Stimulated activated CD8-positive, alpha-beta memory T cell treated with anti-CD3 and anti-CD28 coated beads, Interleukin-12 subunit alpha, Interleukin-12 subunit beta, amount 100 ng/mL, for 24 hours (primary cell): Measurements from ENCODE around the gene TSPAN5.
"Not testable (repeated sequence)": the region's sequence is repeated elsewhere in the genome, so short reads cannot be mapped to it uniquely, and the experiment has no call there.

ENCODE experiments used
- DNase-seq: peaks from one replicate; pipeline ENCODE4 v3.0.0-alpha.2; 2020; ENCODE audit errors: extremely low read depth

Gene TSPAN5

GRCh38 chr4:98461121-98461865, 197.1 kb downstream of the TSPAN5 start:
- DNase-seq, result not testable (repeated sequence)

- not testable (repeated sequence) for DNase-seq
These were observed 201.0 kb downstream of the TSPAN5 start for GRCh38 chr4:98457422-98457821.

DNA sequence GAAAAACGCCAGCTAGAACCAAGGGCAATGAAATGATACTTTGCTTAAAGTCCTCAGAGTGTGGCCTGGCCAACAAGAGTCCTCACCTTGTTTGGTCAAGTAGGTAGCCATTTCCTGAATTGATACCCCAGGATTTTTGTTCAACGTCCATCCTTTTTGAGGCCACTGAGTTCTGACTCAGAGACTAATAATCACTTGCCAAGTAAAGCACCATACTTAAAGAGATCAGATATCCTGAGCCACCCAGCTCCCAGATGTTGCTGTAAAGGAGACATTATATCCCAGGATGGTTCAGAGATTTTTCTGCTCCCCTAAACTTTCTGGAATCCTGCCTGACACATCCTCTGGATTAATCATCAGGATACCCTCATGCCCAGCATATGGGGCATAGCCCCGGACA, 206.3 kb downstream of the TSPAN5 start:
- DNase-seq, result no peak

GRCh38 chr4:98448908-98449307, 209.5 kb downstream of the TSPAN5 start:
- DNase-seq, result no peak

GRCh38 chr4:98447648-98448047, 210.8 kb downstream of the TSPAN5 start:
- DNase-seq, result no peak

- DNase-seq, result peak; percentile 22
These were observed 211.7 kb downstream of the TSPAN5 start for GRCh38 chr4:98446499-98447375.

DNA sequence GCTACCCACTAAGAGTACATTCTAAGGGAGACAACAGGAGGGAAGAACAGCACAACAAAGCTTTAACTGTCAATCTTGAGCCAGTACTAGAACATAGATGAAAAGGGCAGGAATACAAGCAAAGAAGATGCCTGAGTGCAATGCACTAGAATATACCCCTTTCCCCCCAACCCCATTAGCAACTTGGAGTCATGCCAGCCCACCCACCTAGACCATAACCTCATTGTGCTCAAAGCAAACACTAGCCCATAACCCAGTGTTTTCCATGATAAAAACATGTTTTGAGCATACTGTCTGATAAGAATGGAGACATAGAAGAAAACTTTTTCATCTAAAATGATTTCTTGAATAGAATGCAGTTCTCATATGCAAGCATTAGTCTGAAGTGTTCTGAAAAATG, 214.0 kb downstream of the TSPAN5 start:
- no peak for DNase-seq

GRCh38 chr4:98434816-98435215, 223.6 kb downstream of the TSPAN5 start:
- DNase-seq, result no peak

DNA sequence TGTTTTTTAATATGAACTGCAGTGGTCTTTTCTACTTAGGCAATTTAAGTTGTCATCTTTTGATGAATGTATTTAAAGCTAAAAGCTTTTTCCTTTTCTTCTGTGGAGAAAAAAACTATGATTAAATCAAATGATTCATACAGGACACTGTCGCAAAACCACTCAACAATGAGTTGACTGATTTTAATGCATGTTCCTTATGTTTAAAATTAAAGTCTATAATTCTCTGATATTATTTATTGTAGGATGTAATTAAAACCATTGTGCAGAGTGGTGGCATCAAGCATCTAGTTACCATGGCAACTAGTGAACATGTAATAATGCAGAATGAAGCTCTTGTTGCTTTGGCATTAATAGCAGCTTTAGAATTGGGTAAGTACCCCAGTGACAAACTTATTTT, 224.7 kb downstream of the TSPAN5 start:
- DNase-seq, result no peak

DNA sequence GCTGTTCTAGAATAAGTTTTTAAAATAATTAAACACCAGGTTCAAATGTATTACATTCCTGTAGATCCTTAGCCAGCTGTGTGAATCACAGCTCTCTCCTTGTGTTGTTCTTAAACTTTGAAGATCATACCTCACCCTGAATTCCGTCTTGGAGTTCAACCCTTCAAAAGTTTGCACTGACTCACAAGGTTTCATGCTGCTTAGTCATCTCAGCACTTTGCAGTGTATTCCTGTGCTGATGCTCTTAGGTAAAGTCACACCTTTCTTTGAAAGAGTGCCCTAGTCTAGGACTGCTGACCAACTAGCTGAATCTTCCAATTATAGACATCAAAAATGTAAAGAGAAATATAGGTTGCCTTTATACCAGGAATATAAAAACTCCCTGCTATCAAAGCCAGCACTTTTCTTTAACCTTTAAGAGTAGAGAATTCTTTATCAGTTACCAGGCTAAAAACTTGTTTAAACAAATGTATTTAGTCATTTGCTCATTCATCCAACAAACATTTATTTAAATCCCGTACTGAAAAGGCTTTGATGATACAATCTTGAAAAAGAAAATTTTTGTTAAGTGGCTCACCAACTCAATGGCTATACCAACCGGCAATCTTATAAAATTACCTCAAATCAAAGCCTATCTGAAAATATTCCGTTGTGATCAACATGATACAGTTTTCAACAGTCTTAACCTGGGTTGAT, 227.6 kb downstream of the TSPAN5 start:
- DNase-seq, result no peak

DNA sequence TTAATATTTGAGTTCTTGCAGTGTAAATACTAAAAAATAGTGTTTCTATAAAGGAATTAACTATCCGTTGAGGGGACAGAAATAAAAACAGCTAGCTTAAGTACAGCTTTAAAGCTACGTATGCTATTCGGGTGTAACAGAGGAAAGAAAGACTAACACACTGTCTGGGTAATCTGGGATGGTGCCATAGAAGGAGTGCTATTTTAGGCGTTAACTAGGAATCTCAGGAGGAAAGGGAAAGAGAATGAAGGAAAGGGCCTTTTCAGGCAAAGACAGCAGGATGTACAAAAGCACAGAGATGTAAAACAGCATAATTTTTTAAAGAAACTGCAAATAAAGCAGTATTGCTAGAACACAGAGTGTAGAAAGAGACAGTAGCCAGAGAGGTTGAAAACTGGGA, 235.4 kb downstream of the TSPAN5 start:
- no peak for DNase-seq

GRCh38 chr4:98421111-98421510, 237.3 kb downstream of the TSPAN5 start:
- DNase-seq, result no peak
